ENCODE results near the gene MPG.

GRCh38 chr16:37511-37910 lies 40.5 kb upstream of the MPG start:
- TF ChIP-seq CTCF (conservative IDR thresholded peaks at IDR 0.05; ENCODE audit: low read length) (no peak), EZH2phosphoT487 (IDR thresholded peaks at IDR 0.05; ENCODE audit: borderline replicate concordance, low read depth, low read length) (no peak)
